WTC11 (cell line): ENCODE results near the gene PACS1. TPM values are rescaled to one million over a fixed set of nuclear protein-coding genes. Genes with fewer than 3 reads are reported as not detected.

ENCODE experiments used
- ATAC-seq: fragments of 200-7000 bp; cut with Tn5 transposase; 2 replicates; pipeline ENCODE4 v1.10.0; 2021; ENCODE audit warnings: mild to moderate bottlenecking, moderate library complexity
- Bru-seq: library from RNA; stranded (reverse); fragments of 400-500 nt; gene quantifications from one replicate; lab custom pipeline; 2021; lab: Mats Ljungman, UMichigan
- CTCF ChIA-PET: fragments of 300-600 bp; sonication (Branson Sonifier 250); formaldehyde crosslinking; loops from one replicate; lab custom pipeline; 2021; ENCODE audit warnings: antibody characterized with exemption; lab: Charles Lee
- POLR2A ChIA-PET: fragments of 350-600 bp; sonication (Branson Sonifier 250); formaldehyde crosslinking; loops from one replicate; lab custom pipeline; 2021; ENCODE audit warnings: antibody characterized with exemption; lab: Charles Lee
- DNase-seq: peaks from one replicate; pipeline ENCODE4 v3.0.0; 2021; ENCODE audit warnings: low spot score
- H3K27ac Mint-ChIP-seq: 2 replicates; pipeline ENCODE4 v1.8.0; 2021; ENCODE audit warnings: mixed read lengths
- H3K27me3 Mint-ChIP-seq: 2 replicates; pipeline ENCODE4 v1.8.0; 2021; ENCODE audit warnings: low read depth, mild to moderate bottlenecking, moderate library complexity, mixed read lengths
- H3K36me3 Mint-ChIP-seq: 2 replicates; pipeline ENCODE4 v1.8.0; 2021; ENCODE audit warnings: mixed read lengths
- H3K4me1 Mint-ChIP-seq: 2 replicates; pipeline ENCODE4 v1.8.0; 2022; ENCODE audit warnings: mixed read lengths
- H3K4me3 Mint-ChIP-seq: 2 replicates; pipeline ENCODE4 v1.8.0; 2021; ENCODE audit warnings: mild to moderate bottlenecking, moderate library complexity, mixed read lengths
- H3K9me3 Mint-ChIP-seq: 2 replicates; pipeline ENCODE4 v1.8.0; 2021; ENCODE audit warnings: mixed read lengths
- ATF1 ChIP-seq: sonication (generic); formaldehyde crosslinking; IDR thresholded peaks from 2 replicates; pipeline ENCODE4 v1.8.1; 2023; ENCODE audit warnings: mild to moderate bottlenecking, moderate library complexity, missing genetic modification reagents
- ATF2 ChIP-seq: sonication (generic); formaldehyde crosslinking; IDR thresholded peaks from 2 replicates; pipeline ENCODE4 v1.8.1; 2022; ENCODE audit warnings: low read depth, missing genetic modification reagents, borderline replicate concordance
- CREB1 ChIP-seq: sonication (generic); formaldehyde crosslinking; IDR thresholded peaks from 2 replicates; pipeline ENCODE4 v1.8.0; 2023; ENCODE audit warnings: mild to moderate bottlenecking, missing genetic modification reagents
- CREM ChIP-seq: sonication (generic); formaldehyde crosslinking; IDR thresholded peaks from 2 replicates; pipeline ENCODE4 v1.8.1; 2022; ENCODE audit warnings: mild to moderate bottlenecking, missing genetic modification reagents, moderate library complexity
- ELF4 ChIP-seq: sonication (generic); formaldehyde crosslinking; IDR thresholded peaks from 2 replicates; pipeline ENCODE4 v1.8.1; 2022; ENCODE audit warnings: low read depth, mild to moderate bottlenecking, moderate library complexity, missing genetic modification reagents
- EMX1 ChIP-seq: fragments of 250-450 bp; sonication (Bioruptor Pico); IDR thresholded peaks from 2 replicates; pipeline ENCODE4 v1.8.0; 2021; ENCODE audit warnings: mild to moderate bottlenecking
- ETV6 ChIP-seq: sonication (generic); formaldehyde crosslinking; IDR thresholded peaks from 2 replicates; pipeline ENCODE4 v1.8.1; 2022; ENCODE audit warnings: mild to moderate bottlenecking, missing genetic modification reagents
- FOXK1 ChIP-seq: sonication (generic); formaldehyde crosslinking; IDR thresholded peaks from 2 replicates; pipeline ENCODE4 v1.8.0; 2022; ENCODE audit warnings: mild to moderate bottlenecking, moderate library complexity, missing genetic modification reagents
- FOXP1 ChIP-seq: sonication (generic); formaldehyde crosslinking; IDR thresholded peaks from 2 replicates; pipeline ENCODE4 v1.8.0; 2022; ENCODE audit warnings: missing genetic modification reagents, mild to moderate bottlenecking, moderate library complexity, borderline replicate concordance
- GTF2I ChIP-seq: fragments of 250-450 bp; sonication (Bioruptor Pico); conservative IDR thresholded peaks from 2 replicates; pipeline ENCODE4 v1.4.0; 2021; ENCODE audit warnings: mild to moderate bottlenecking
- JAZF1 ChIP-seq: fragments of 250-450 bp; sonication (Bioruptor Pico); IDR thresholded peaks from 2 replicates; pipeline ENCODE4 v1.9.0; 2021; ENCODE audit warnings: moderate library complexity, mild to moderate bottlenecking, inconsistent platforms
- MAX ChIP-seq: sonication (generic); formaldehyde crosslinking; IDR thresholded peaks from 2 replicates; pipeline ENCODE4 v1.8.0; 2022; ENCODE audit warnings: mild to moderate bottlenecking, missing genetic modification reagents
- MYBL2 ChIP-seq: sonication (generic); formaldehyde crosslinking; IDR thresholded peaks from 2 replicates; pipeline ENCODE4 v1.8.1; 2023; ENCODE audit warnings: mild to moderate bottlenecking, moderate library complexity, missing genetic modification reagents
- NFE2L1 ChIP-seq: sonication (generic); formaldehyde crosslinking; IDR thresholded peaks from 2 replicates; pipeline ENCODE4 v1.8.1; 2023; ENCODE audit warnings: missing genetic modification reagents
- NR2C2 ChIP-seq: sonication (generic); formaldehyde crosslinking; IDR thresholded peaks from 2 replicates; pipeline ENCODE4 v1.8.0; 2022; ENCODE audit warnings: mild to moderate bottlenecking, missing genetic modification reagents
- PRDM15 ChIP-seq: sonication (generic); formaldehyde crosslinking; IDR thresholded peaks from 2 replicates; pipeline ENCODE4 v1.8.0; 2022; ENCODE audit warnings: missing genetic modification reagents
- RORB ChIP-seq: fragments of 250-450 bp; sonication (Bioruptor Pico); IDR thresholded peaks from 2 replicates; pipeline ENCODE4 v1.9.0; 2021; ENCODE audit warnings: mild to moderate bottlenecking
- SMAD3 ChIP-seq: sonication (generic); formaldehyde crosslinking; IDR thresholded peaks from 2 replicates; pipeline ENCODE4 v1.8.0; 2022; ENCODE audit warnings: missing genetic modification reagents, mild to moderate bottlenecking, borderline replicate concordance
- SP1 ChIP-seq: sonication (generic); formaldehyde crosslinking; conservative IDR thresholded peaks from 2 replicates; pipeline ENCODE4 v1.8.1; 2022; ENCODE audit warnings: missing genetic modification reagents
- ZNF232 ChIP-seq: sonication (generic); formaldehyde crosslinking; IDR thresholded peaks from 2 replicates; pipeline ENCODE4 v1.8.0; 2022; ENCODE audit warnings: mild to moderate bottlenecking, missing genetic modification reagents
- ZNF263 ChIP-seq: sonication (generic); formaldehyde crosslinking; IDR thresholded peaks from 2 replicates; pipeline ENCODE4 v1.8.1; 2022; ENCODE audit warnings: low read depth, mild to moderate bottlenecking, moderate library complexity, missing genetic modification reagents
- ZNF317 ChIP-seq: sonication (generic); formaldehyde crosslinking; IDR thresholded peaks from 2 replicates; pipeline ENCODE4 v1.8.1; 2023; ENCODE audit warnings: low read depth, mild to moderate bottlenecking, moderate library complexity, missing genetic modification reagents, borderline replicate concordance
- ZNF532 ChIP-seq: fragments of 250-450 bp; sonication (Bioruptor Pico); IDR thresholded peaks from 2 replicates; pipeline ENCODE4 v1.9.0; 2021; ENCODE audit warnings: mild to moderate bottlenecking, borderline replicate concordance
- long read RNA-seq, 3 experiments: library from RNA in 1 of 3; library from capped mRNA in 1 of 3; library from polyadenylated mRNA in 1 of 3; unstranded in 2 of 3; stranded (forward) in 1 of 3; transcript quantifications; one replicate each; pipeline ENCODE4 v2.0.0, GENCODE V29; 2021
- total RNA-seq: library from RNA; stranded (reverse); gene quantifications from 3 replicates; pipeline ENCODE4 v1.2.3, GENCODE V29; 2021
- TF ChIP-seq, protein P1 (sequence below): sonication (generic); formaldehyde crosslinking; IDR thresholded peaks from 2 replicates; pipeline ENCODE4 v1.8.1; 2022; ENCODE audit warnings: mild to moderate bottlenecking, missing genetic modification reagents, moderate library complexity, borderline replicate concordance

Gene PACS1
- total RNA-seq = 30.1 to 34.8 TPM (median 30.9 TPM) in 3 replicates
- percentile 60 among the genes with signal in this experiment for Bru-seq, nascent RNA
- long read RNA-seq, experiment 1, full-length matches to known transcripts = 98 of 132 reads
- long read RNA-seq, experiment 1, partial matches to known transcripts = 10 of 132 reads
- long read RNA-seq, experiment 1, other reads (novel, unspliced or antisense) = 24 of 132 reads
- long read RNA-seq, experiment 2, full-length matches to known transcripts = 16 of 45 reads
- long read RNA-seq, experiment 2, partial matches to known transcripts = 9 of 45 reads
- long read RNA-seq, experiment 2, other reads (novel, unspliced or antisense) = 20 of 45 reads
- long read RNA-seq, experiment 3, partial matches to known transcripts = 0 of 1 reads
- long read RNA-seq, experiment 3, other reads (novel, unspliced or antisense) = 1 of 1 reads

DNA sequence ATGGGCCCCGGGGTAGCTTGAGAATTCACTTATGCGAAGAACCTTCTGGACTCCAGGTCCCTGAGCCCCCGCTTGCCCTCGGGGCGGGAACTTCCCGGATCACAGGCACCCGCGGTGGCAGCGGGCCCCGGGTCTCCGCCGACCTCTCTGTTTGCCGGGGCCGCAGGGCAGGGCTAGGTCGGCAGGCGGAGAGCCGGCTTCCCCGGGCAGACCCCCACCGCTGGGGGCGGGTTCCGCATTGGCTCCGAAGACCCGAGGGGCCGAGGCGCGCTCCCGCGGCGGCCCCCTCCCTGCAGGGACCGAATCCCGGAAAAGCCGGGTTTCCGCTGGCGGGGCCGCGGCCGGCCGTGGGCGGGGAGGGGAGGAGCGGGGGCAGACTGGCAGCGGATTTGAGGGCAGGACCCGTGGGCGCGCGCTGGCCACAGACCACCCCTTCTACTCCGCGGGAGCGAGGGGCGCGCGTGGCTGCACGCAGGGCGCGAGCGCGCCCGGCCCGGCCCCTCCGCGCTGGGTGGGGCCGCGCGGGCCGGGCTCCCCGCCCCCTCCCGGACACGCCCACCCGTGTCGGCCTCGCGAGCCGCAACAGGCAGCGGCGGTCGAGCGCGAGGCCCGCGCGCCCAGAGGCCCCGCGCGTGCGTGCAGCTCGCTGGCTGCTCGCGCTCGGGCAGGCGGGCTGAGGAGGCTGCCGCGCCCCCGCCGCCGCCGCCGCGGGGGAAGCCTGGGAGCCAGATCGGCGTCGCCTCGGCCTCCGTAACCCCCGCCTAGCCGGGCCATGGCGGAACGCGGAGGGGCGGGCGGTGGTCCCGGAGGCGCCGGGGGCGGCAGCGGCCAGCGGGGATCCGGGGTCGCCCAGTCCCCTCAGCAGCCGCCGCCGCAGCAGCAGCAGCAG is at the start of gene PACS1:
PACS1 (plus strand) TSS at position 558 of the 889 bp plus-strand sequence; CDS start at position 773, 215 bp downstream.
- ATAC-seq = peak; percentile 57
- ChIA-PET POLR2A (no interaction called here), CTCF (interaction anchor here (1.4 to 4.7 kb wide), 7 partner anchors 12 to 179 kb away, joined by 5 to 43 read pairs (median 10); partner anchors contain the start of genes CCDC85B and SF3B2)
- Mint-ChIP-seq H3K4me1 (peaks cover 26% of the 10 kb centered on the region), H3K4me3 (peak within 1 kb of the TSS; percentile 88), H3K9me3 (no peaks in the 10 kb centered on the region), H3K36me3 (peaks cover 46% of the 10 kb centered on the region), H3K27me3 (no peaks in the 10 kb centered on the region), H3K27ac (peak within 1 kb of the TSS; percentile 93)
- peak; percentile 73 for DNase-seq
- TF ChIP-seq CREM (CRISPR knock-in tag) (0 out of 2 replicates have a peak, but pooled peaks have one; percentile 1), ATF1 (CRISPR knock-in tag) (no peak), JAZF1 (CRISPR knock-in tag) (no peak), ELF4 (CRISPR knock-in tag) (0 out of 2 replicates have a peak, but pooled peaks have one; percentile 68), NR2C2 (CRISPR knock-in tag) (no peak), ATF2 (no peak), ETV6 (CRISPR knock-in tag) (0 out of 2 replicates have a peak, but pooled peaks have one; percentile 23), ZNF532 (CRISPR knock-in tag) (no peak), FOXK1 (CRISPR knock-in tag) (0 out of 2 replicates have a peak, but pooled peaks have one; percentile 19), FOXP1 (CRISPR knock-in tag) (no peak; the same call in 1 of the 2 replicates), RORB (CRISPR knock-in tag) (no peak), PRDM15 (no peak), MAX (CRISPR knock-in tag) (peak; percentile 21; the same call in 1 of the 2 replicates), MYBL2 (CRISPR knock-in tag) (0 out of 2 replicates have a peak, but pooled peaks have one; percentile 34), ZNF232 (CRISPR knock-in tag) (no peak), NFE2L1 (CRISPR knock-in tag) (no peak), ZNF263 (CRISPR knock-in tag) (no peak), CREB1 (no peak), SMAD3 (no peak), SP1 (CRISPR knock-in tag) (0 out of 2 replicates have a peak, but pooled peaks have one; percentile 8), ZNF317 (CRISPR knock-in tag) (no peak; the same call in 1 of the 2 replicates), GTF2I (CRISPR knock-in tag) (no peak), EMX1 (CRISPR knock-in tag) (no peak)
- TF ChIP-seq, protein P1, sequence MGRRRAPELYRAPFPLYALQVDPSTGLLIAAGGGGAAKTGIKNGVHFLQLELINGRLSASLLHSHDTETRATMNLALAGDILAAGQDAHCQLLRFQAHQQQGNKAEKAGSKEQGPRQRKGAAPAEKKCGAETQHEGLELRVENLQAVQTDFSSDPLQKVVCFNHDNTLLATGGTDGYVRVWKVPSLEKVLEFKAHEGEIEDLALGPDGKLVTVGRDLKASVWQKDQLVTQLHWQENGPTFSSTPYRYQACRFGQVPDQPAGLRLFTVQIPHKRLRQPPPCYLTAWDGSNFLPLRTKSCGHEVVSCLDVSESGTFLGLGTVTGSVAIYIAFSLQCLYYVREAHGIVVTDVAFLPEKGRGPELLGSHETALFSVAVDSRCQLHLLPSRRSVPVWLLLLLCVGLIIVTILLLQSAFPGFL (CRISPR knock-in tag) = no peak
